Esophagus muscularis mucosa (tissue), 4 donors: Measurements from ENCODE around the gene ECT2.

Experiments
- CTCF ChIP-seq, 3 experiments: fragments of 200-600 bp in 2 of 3; fragments of 450-650 bp in 1 of 3; sonication (generic) in 2 of 3; IDR thresholded peaks; one replicate each; pipeline ENCODE4 v1.5.1; 2017 to 2019; ENCODE audit warnings: antibody characterized with exemption in 3 of 3, mild to moderate bottlenecking in 2 of 3, moderate library complexity in 1 of 3
- EP300 ChIP-seq: sonication (generic); formaldehyde crosslinking; IDR thresholded peaks from one replicate; pipeline ENCODE4 v1.6.1; 2017; ENCODE audit warnings: antibody characterized with exemption
- POLR2A ChIP-seq: fragments of 450-650 bp; IDR thresholded peaks from one replicate; pipeline ENCODE4 v1.6.1; 2017; ENCODE audit warnings: antibody characterized with exemption, moderate library complexity, mild to moderate bottlenecking, low read depth
- POLR2AphosphoS5 ChIP-seq, 2 donors: sonication (generic); formaldehyde crosslinking; IDR thresholded peaks; one replicate each; pipeline ENCODE4 v1.6.1; 2017; ENCODE audit warnings: antibody characterized with exemption in 2 of 2

- TF ChIP-seq POLR2A (no peak), CTCF (IDR thresholded peaks at IDR 0.05) (no peak), POLR2AphosphoS5 (IDR thresholded peaks at IDR 0.05) (no peak), EP300 (no peak)
These were observed 96.8 kb downstream of the ECT2 start for GRCh38 chr3:172847292-172847691.
